ENCODE measurements around the gene FAM219B.

- TF ChIP-seq NFYA (IDR thresholded peaks at IDR 0.05; ENCODE audit: borderline replicate concordance, low read depth, low read length) (no peak), POLR2AphosphoS5 (IDR thresholded peaks at IDR 0.05; ENCODE audit: low read length) (no peak)
Measured at GRCh38 chr15:74885461-74885860, 21.2 kb downstream of the FAM219B start.

Measured in GM12878 (cell line).